GM19372 (cell line): ENCODE data around the gene FAM156B.
"Not testable (repeated sequence)": the region's sequence is repeated elsewhere in the genome, so short reads cannot be mapped to it uniquely, and the experiment has no call there.

Source experiments
- ATAC-seq: cut with Tn5 transposase; IDR thresholded peaks from one replicate; pipeline ENCODE4 v1.9.1; 2021; ENCODE audit warnings: mild to moderate bottlenecking, low read depth, moderate library complexity; ENCODE audit not compliant: unreplicated experiment

The FAM156B gene, protein sequence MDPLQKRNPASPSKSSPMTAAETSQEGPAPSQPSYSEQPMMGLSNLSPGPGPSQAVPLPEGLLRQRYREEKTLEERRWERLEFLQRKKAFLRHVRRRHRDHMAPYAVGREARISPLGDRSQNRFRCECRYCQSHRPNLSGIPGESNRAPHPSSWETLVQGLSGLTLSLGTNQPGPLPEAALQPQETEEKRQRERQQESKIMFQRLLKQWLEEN

DNA sequence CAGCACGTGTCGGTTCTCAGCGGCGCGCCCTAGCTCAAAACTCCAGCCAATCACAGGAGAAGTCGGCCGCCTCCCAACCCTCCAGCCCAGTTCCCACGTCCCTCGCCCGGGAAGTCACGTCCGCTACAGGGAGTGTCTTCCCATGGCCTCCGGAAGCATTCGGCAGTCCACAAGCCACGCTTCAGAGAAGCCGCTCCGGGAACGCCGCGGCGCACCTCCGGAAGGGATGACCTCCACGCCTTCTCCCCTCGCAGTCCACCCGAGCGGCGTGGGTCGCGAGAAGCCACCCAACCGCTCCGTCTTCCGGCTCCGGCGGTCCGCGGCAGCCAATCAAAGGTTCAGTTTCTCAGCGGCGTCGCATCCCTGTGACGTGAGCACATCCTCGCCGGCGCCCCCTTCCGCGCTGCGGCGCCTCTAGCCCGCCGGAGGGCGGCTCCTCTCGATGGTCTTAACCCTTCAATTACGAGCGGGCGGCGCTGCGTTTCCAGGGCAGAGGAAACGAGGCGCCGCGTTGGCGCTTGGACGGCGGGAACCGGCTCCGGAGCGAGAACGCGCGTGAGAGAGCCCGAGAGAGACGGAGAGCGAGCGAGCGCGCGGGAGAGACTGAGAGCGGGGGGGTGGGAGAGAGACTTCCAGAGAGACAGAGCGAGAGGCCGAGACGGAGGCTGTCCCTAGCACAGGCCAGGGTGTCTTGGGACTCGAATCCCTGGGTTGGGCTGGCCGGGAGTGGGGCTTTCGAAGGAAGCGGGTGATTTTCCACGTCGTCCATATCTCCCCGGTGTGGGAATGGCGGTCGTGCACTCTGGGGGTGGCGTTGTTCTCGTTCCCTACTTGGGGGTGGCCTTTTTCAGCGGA is at the start of gene FAM156B:
TSS of gene FAM156B (plus strand) at position 476 of the 855 bp plus-strand sequence. CDS start 9,896 bp downstream, outside the sequence.
- ATAC-seq, result peak; percentile 87

DNA sequence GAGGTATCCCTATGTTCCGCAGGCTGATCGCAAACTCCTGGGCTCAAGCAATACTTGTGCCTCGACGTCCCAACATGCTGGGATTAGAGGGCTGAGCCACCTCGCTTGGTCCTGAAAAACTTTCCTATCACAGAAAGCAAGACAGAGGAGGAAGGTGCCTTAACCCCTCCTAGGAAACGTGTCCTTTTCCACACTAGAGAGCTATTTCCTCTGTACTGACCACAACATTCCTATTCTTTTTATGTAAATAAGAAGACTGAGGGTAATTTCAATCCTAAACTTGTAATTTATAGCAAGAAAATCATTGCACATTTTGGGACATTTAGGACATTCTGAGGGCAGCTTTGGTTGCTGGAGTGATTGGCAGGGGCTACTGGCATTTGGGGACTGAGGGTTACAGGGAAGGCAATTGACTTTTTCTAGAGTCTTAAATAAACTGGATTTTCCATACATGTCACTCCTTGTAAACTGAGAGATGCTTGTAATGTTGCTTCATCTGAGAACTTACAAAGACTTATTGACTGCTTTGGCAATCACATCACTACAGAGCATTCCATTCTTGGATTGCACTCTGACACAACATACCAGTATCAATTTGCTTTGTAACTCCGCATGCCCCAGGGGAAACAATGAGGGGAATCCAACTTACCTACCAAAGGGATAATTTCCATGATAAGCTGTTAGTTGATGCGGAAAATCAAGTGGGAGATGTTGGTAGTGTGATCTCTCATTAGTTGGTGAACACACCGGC is 44.8 kb upstream of the FAM156B start:
- no peak for ATAC-seq

DNA sequence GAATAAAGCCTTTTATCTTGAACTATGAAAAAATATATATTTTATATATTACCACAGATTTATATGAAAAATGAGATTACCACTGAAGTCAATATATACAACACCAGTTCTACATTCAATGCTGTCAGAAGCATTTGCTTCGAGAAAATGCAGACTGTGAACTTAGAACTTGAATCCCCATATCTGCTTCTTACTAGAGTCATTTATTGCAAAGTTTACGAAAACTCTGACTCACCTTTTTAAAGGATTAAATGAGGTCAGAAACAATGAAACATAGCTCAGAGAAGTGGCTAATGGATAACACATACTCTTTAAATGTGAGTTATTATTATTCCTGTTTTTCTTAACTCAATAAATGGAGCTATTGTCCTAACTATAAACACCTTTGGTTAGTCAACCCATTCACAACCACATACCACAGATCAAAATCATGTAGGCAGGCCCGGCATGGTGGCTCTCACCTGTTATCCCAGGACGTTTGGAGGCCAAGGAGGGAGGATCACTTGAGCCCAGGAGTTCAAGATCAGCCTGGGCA is 40.1 kb upstream of the FAM156B start:
- not testable (repeated sequence) for ATAC-seq

- no peak for ATAC-seq
These were observed 31.7 kb upstream of the FAM156B start for GRCh38 chrX:52865343-52865998.

- ATAC-seq, result no peak
These were observed 29.4 kb upstream of the FAM156B start, which contains the start of gene XAGE3 for GRCh38 chrX:52867610-52868348. Gene XAGE3 (minus strand): TSS chrX:52868083. CDS start chrX:52867133, 950 bp downstream.

- ATAC-seq, result no peak
These were observed 27.1 kb upstream of the FAM156B start for GRCh38 chrX:52870046-52870445.

DNA sequence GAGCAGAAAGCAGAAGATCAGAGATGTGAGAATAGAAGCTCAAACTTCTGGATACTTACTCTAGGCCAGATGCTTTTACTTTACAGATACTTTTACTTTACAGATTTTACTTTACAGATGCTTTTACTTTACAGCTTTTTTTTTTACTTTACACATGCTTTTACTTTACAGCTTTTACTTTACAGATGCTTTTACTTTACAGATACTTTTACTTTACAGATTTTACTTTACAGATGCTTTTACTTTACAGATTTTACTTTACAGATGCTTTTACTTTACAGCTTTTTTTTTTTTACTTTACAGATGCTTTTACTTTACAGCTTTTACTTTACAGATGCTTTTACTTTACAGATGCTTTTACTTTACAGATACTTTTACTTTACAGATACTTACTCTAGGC is 23.3 kb upstream of the FAM156B start:
- not testable (repeated sequence) for ATAC-seq

- no peak for ATAC-seq
These were observed 22.5 kb upstream of the FAM156B start for GRCh38 chrX:52874661-52875060.

DNA sequence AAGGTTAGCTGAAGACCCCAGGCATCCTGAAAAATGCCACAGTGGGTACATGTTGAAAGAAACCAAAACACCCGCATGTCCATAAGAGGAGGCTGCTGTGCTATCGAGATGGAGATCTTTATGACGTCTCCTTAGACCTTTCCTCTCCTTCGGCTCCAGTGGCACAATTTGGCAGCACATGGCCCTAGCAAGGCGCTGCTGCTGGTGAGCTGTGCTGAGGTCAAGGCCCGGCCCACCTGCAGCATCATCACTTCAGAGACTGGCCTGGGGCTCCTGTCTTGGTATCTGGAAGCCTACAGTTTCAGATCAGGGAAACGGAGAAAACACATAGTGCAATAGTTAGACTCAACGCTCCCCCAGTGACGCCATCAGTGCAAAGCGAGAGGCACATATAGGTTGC is 21.7 kb upstream of the FAM156B start:
- ATAC-seq, result not testable (repeated sequence)

GRCh38 chrX:52876386-52876785 is 20.7 kb upstream of the FAM156B start:
- ATAC-seq, result not testable (repeated sequence)

DNA sequence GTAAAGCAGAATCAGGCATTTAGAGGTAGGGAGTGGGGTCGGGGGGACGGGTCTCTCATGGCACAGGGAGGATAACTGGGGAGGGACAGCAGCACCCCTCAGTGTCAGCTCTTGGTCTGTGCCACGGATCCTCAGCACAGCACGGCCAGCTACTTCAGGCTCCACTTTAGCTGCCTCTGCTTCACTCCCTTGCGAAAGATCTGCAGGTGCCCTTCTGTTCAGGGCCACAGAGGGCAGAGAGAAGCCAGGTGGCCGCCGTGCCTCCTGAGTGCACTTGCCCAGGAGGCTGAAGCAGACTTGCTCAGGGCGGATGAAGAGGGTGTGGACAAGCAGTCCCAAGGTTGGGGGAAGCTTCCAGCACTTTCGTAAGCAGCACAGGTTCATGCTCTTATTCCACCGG is 9.7 kb upstream of the FAM156B start:
- not testable (repeated sequence) for ATAC-seq

DNA sequence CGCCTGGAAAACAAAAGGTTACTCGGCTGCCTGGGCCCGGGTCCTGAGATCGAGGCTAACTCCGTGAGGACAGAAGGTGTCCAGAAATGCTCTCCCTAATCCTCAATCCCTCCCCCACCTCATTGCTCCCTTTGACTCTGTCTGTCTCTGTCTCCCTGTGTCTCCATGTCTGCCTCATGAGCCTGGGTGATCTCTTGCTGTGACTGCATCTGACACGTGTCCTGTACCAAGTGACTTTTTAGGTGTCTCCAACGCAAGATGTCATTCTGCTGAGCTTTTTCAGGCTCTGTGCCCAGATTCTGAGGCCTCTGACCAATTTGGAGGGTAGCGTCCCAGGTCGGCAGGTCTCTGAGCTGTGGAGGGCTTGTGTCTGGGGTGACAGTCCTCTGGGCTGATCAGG is 9.0 kb upstream of the FAM156B start:
- not testable (repeated sequence) for ATAC-seq

DNA sequence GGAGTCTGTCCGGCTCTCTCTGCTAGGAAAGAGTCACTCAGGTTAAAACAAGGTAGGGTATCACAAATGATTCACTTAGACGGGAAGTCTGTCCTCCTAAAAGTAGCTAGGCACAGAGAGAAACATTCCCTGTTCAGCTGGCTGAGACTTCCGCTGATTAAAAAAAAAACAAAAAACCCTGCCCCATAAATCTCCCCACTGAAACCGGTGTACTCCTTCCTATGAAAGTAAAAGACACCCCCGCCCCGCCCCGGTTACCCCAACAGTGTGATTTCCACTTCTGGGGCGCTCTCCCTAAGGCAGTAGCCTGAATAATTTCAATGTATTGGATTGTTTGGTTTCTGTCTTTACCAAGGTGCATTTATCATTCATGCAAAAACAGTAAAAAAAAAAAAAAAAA is 692 bp upstream of the FAM156B start:
- peak; percentile 13 for ATAC-seq

- ATAC-seq, result not testable (repeated sequence)
These were observed 8.4 kb downstream of the FAM156B start for GRCh38 chrX:52905531-52905930.

DNA sequence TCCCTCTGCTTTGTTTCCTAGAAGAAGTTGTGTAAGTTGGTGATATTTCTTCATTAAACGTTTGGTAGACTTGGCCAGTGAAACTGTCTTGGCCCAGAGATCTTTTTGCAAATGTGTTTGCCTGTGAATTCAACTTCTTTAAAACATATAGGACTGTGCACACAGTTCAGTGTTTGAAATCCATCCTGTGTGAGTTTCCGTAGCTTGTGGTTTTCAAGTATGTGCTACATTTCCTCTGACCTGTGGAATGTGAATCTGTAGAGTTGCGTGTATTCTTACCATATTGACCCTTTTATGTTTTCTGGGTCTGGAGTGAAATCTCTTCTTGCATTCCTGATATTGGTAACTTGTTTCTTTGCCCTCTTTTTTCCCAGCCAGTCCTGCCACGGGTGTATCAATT is 8.9 kb downstream of the FAM156B start:
- ATAC-seq, result not testable (repeated sequence)

DNA sequence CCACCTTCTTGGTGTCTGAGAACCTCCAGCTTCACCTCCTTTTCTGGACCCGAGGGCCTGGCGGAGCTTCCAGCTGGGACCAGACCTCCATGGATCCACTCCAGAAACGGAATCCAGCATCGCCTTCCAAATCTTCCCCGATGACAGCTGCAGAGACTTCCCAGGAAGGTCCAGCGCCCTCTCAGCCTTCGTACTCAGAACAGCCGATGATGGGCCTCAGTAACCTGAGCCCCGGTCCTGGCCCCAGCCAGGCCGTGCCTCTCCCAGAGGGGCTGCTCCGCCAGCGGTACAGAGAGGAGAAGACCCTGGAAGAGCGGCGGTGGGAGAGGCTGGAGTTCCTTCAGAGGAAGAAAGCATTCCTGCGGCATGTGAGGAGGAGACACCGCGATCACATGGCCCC is 10.0 kb downstream of the FAM156B start:
- not testable (repeated sequence) for ATAC-seq

DNA sequence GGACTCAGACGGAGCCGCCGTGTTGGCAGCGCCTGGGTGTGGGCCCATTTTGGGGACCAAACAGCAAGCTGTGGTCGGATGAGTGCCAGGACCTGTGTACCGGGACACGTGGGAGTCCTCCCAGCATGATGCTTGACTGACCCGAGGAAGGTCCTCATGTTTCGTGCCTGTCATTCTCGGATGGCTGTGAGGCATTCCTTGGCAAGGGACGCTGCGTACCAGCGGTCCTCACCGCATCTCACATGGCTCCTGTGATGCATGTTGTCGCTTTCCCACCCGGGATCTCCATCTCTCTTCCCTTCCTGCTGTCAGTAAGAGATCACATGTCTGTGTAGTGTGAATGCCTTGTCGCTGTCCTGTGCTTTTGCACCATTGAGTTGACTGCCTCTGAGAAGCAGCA is 10.8 kb downstream of the FAM156B start:
- ATAC-seq, result not testable (repeated sequence)

DNA sequence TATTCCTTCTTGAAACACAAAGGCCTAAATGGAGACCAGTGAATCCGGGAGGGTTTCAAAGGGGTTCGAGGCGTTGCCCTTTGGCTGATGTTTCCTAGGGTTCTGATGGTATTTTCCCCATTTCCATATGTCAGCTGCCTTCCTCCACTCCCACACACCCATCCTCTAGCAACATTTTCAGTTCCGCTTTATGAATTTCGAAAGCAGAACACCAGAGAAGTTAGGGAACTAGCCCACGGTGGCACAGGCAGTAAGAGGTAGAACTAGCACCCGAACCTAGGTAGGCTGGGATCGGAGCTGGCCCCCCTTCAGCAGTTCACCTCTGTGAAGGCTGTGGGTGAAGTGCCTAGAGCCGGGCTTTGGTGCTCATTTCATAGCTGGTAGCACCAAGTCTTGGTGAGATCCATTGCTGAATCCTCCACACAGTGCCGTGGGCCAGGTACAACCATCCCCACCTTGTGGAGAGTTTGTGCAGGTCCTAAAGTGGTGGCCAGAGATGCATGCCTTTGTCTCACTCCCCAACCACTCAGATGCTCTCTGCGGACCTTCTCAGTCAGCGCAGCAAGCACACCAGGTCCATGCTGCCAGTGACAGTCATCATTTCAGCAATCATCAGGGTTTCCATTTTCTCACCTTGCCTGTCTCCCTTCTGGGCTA is 12.3 kb downstream of the FAM156B start:
- not testable (repeated sequence) for ATAC-seq

DNA sequence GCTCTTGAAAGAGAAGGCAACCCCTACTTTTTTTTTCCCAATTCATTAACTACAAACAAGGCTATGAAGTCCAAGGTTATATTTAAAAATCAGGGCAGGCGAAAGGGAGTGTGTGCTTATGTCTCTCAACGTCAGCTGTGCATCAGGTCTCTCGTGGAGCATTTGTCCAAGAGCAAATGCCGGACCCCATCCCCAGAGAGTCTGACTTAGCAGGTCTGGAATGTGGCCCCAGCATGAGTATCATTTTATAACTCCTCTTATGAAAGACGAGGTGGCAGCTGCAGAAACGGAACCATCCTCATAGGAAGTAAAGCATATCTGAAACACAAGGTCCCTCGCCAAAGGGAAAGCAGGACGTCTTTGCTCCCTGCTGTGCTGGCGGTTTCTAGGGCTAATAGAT is 16.6 kb downstream of the FAM156B start:
- ATAC-seq, result not testable (repeated sequence)
